Activated CD8-positive, alpha-beta memory T cell treated with anti-CD3 and anti-CD28 coated beads, Interleukin-2, amount 50 U/mL, for 24 hours (primary cell): ENCODE measurements around the gene SMC6.

Experiments used
- DNase-seq: peaks from one replicate; pipeline ENCODE4 v3.0.0-alpha.2; 2020; ENCODE audit errors: extremely low read depth

Gene SMC6

DNA sequence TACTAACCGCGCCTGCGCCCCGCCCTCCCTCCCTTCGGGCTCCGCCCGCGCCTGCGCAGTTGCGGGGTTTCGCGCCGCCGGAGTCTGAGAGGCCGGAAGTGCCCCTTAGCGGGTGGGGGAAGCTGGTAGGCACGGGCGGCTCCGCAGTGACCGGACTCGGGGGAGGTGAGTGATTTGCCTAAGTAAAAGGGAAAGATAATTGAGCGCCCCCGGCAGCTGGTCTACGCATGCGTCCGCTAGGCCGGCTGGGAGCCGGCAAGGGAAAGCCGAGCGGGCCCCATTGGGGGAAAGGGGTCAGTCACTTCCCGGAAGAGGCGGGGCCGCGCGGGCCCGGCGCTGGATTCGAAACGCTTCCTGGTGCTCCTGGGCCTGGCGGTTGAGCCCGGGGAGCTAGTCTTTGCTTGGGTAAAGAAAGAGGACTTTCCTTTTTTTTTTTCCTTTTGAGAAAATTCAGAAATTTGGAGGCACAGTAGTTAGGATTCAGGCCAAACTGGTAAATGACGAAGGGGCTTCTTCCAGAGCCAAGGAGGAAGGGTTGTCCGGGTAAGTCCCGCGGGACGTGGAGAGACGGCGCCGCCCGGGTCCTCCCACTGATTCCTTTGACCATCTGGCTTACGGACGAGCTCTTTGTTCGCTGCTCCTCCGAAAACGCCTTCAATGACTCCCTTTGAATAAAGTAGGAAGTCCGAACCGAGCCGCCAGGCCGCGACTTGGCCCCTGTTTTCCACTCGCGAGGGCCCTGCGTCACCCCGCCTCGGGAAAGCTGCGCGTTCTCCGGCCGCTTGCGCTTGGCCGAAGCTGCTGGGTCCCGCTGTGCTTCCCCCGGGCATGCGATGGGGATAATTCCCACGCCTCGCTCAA, at the start of gene SMC6, which contains the start of gene GEN1:
TSS of gene SMC6 (minus strand) at position 8 of the 861 bp plus-strand sequence. CDS start 7,864 bp downstream, outside the sequence.
TSS of gene GEN1 (plus strand) at position 336 of the 861 bp plus-strand sequence. CDS start 5,806 bp downstream, outside the sequence.
- peak; percentile 73 for DNase-seq

DNA sequence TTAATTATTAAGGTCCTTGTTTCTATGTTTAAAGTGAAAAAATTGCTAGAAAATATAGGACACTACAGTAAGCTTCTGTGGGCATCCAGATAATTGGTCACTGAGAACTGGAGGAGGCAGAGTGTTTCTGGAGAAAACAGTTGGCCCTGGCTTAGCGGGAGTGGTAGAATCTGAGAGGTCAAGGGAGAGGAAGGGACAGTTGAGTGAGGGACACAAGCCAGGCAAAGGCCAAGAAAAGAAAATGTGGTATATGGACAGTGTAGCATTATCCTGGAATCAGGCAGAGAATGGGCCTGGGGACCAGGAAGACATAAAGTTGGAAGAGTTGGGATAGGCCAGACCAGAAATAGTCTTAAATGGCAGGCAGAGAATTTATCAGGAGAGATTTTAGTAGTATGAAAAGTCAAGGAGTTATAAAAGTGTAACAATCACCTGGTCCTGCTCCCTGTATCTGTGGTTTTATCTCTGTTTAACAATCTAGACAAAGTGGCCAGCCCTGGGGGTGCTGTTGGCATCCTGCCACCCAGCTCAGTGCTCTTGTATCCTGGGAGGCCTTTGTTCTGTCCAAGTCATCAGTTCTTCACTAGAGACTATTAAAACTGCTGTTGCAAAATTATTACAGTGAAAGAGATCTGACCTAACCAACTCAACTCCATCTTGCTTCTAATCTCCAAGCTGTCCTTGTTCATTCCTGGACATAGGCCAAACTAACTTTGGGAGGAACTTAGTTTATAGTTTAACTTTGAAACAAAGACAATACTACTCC, 47.3 kb upstream of the SMC6 start:
- DNase-seq, result no peak

GRCh38 chr2:17800219-17800618, 46.6 kb upstream of the SMC6 start:
- DNase-seq, result no peak

DNA sequence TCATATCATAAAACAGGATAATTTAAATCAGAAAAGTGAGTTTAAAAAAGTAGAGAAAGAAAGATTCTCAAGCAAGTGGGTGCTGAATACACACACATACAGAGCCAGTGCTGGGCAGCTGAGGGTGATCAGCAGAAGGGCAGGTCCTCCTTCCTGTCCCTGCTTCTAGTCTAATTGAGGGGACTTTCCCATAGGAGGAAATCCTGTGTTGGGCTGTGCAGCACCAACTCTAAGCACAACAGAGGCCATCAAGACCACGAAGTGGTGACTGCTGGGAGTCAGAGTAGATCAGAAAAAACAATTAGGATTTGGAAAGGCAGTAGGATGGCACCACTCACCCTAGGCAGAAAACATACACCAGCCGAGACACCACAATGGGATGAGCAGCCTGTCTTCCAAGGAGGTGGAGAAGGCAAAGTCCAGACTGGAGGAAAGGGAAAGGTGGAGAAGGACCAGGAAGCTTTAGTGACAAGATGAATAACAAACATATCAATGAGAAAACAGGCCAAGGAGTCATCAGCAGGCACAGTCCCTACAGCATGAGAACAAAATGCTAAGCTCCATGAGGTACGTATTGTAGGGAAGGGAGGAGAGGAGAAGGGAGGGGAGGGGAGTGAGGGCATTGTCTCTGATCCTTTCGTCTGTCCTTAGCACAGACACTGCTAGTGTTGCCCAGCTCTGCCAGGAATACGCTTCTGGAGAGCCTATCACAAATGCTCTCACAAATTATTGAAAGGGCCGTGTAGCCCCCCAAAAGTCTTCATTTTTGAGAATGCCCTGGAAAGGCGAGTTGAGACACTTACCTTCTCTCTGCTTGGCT, 45.9 kb upstream of the SMC6 start:
- DNase-seq, result no peak

DNA sequence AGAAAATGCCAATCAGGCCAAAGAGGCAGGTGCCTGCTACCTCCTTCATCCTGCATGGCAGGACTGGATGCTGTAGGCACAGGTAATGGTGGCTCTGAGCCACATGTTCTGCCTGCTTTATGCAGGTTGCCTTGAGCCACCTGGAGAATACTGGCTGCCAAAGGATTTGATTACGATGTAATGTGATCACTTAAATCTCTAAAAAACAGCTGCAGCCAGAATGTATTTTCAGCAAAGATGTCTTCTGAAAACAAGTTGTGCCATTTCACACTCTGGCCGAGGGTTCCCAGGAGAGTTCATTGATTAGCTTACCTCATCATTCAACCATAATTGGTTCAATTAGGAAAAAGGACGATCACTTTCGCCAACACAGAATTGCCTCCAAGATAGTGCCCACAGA, 44.7 kb upstream of the SMC6 start:
- no peak for DNase-seq

GRCh38 chr2:17795309-17795708, 41.7 kb upstream of the SMC6 start:
- no peak for DNase-seq

GRCh38 chr2:17793803-17794354, 40.3 kb upstream of the SMC6 start:
- DNase-seq, result no peak

DNA sequence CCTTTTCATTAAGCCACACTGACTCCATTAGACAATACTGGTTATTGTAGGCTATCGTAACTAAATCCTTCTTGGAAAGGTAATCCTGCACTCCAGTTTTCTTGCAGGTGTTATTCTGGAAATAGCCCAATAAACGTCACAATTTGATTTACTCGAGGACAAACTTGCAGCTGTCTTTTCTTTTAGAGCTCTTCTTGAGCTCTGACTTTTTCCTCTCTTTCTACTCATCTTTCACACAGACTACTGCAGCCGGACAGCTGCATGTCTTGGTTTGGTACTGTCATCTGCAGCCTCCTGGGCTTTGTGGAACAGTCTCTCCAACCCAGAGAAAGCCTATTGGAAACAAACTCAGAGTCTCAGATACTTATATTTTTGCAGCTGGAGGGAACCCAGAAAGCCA, 39.7 kb upstream of the SMC6 start:
- no peak for DNase-seq

DNA sequence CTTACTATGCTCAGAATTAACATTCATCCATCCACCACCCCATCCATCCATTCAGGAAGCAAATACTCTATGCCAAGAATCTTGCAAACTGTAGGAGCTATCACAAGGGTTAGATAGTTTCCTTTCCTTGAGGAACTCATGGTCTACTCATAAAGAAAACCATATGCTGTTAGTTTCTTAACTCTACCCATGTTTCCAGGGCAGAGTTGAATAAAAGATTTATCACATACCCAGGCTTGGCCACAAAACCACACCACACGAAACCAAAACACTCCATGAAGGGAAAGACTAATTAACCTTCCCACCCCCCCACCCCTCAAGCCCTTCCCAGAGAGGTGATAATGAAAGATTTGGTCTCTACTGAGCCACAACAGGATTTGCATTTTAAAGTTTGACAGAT, 38.9 kb upstream of the SMC6 start:
- no peak for DNase-seq

GRCh38 chr2:17791817-17792130, 38.2 kb upstream of the SMC6 start:
- DNase-seq, result no peak

- no peak for DNase-seq
Observed at GRCh38 chr2:17791121-17791816, 37.7 kb upstream of the SMC6 start.

DNA sequence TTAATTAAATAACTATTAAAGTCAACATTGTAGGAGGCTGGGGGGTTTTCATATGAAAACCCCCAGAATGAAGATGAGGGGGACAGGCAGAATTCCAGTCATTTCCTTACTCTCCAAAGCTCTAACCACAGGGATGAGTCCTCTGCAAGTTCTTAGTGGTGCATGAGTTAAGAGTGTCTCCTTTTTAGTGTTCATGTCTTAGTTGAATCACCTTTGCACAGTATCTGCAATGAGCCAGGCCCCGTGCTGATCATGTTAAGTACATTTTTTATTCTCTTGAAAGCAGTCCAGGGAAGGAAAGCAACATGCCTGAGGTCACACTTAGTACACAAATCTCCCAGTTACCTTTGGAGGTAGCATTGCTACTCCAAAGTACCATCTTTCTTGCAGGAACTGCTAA, 36.9 kb upstream of the SMC6 start:
- no peak for DNase-seq

DNA sequence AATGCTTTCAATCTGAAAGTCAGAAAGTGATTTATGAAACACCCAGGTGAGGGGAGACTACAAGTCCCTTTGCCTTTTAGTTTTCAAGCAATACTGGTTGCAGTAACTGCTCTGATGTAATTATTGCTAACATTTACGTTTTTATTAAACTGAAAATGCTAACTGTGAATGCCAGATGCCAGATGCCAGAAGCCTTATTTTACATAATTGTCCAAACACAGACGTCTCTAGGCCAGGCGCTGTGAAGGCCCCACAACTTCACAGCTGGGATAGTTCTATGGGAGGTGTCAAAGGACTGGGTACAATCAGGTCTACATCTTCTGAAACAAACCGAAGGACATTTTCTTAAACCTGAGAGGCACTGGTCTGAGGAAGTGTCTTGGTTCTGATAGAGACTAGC, 35.2 kb upstream of the SMC6 start:
- DNase-seq, result no peak

DNA sequence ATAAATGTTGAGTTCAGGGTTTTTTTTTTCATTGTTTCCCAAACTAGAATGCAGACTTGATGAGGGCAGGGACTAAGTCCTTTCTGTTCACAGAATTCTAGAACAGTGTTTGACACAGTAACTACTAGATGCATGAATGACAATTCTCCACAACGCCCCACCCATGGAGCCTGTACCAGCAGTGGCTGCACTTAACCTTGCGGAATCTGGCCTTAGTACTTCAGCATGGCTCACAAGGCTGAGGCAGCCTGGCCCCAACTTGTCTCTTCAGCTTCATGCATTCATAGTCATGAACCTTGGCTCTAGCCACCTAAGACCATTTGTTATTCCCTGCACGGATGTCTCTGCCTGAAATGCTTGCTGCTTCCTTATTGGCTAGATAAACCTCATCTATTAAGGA, 33.1 kb upstream of the SMC6 start:
- no peak for DNase-seq

DNA sequence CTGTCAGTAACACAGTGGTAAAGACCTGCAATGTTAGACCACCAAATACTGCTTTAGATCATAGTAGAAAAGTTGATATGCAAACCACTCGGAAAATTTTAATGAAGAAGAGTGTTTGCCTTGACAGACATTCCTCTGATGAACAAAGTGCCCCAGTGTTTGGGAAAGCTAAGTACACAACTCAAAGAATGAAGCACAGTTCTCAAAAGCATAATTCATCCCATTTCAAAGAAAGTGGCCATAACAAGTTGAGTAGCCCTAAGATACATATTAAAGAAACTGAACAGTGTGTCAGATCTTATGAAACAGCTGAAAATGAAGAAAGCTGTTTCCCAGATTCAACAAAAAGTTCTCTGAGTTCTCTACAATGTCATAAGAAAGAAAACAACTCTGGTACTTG, 27.9 kb upstream of the SMC6 start:
- DNase-seq, result no peak

GRCh38 chr2:17780546-17780945, 26.9 kb upstream of the SMC6 start:
- DNase-seq, result no peak

DNA sequence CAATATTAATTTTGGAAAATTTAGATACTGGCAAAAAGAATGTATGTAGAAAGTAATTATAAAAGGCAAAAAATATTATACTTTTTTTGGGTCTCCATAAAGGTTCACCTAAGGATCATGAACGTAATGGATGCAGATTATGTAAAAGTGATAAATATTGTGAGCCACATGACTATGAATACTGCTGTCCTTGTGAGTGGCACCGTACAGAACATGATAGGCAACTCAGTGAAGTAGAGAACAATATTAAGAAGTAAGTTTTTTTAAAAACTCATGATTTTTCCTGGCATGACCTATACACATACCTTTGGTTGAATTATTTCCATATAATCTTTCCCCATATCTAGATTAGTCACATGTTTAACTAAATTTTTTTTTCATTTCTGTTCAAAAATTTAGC, 18.9 kb upstream of the SMC6 start:
- no peak for DNase-seq

DNA sequence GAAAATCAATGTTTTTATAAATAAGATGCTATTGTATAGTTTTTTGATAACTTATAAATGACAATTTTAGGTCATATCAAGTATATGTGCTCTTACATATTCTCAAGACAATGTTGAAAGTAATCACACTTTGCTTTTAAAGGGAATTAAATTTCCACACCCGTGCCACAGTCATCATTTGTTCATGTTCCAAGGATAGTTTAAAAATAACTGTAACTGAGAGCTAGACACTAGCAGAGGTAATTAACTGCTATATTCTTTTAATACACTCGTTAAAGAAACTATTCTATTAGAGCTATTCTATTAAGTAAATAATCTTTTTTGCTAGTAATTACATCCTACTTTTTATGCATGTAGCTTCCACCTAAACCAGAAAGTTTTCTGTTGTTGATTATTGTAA, 18.3 kb upstream of the SMC6 start:
- no peak for DNase-seq

GRCh38 chr2:17768894-17769293, 15.3 kb upstream of the SMC6 start:
- no peak for DNase-seq

GRCh38 chr2:17765398-17765797, 11.8 kb upstream of the SMC6 start:
- no peak for DNase-seq

DNA sequence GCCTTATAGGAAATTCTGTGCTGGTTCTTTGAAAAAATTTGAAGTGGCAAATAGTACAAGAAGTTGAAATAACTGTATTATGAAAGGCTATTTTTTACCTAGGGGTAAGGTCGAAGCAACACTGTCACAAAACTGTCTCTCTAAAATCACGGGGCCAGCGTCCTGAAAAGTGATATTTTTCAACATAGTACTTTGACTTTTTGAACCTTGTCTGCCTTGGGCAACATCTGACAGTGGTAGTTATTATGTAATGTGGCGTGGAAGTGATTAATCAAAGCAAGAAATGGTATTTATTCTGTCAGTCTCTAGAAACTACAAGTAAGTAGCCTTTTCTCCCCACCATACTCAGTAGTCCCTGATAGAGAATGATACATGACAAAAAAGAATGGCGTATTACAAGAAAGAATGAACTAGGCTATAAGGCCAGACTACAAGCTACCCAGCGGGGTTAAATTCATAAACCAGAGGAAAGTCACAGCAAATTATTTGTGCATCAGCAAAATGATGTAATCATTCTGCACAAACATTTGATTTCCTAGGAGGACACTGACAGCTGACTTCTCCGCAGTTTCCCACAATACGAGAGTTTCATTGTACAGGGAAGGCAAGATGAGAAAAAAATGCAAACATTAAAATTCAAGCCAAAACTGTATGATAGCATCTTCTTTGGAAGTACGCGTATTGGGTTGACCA, 10.2 kb upstream of the SMC6 start:
- no peak for DNase-seq
